NAMALWA (cell line): ENCODE measurements around the gene WDSUB1.

Experiments used
- DNase-seq: peaks from one replicate; pipeline ENCODE4 v3.0.0-alpha.2; 2015; ENCODE audit warnings: low spot score

Gene WDSUB1

GRCh38 chr2:159266554-159266953, 19.9 kb downstream of the WDSUB1 start:
- DNase-seq = no peak

GRCh38 chr2:159265171-159265576, 21.3 kb downstream of the WDSUB1 start:
- DNase-seq = no peak

GRCh38 chr2:159262904-159263303, 23.6 kb downstream of the WDSUB1 start:
- DNase-seq = no peak

GRCh38 chr2:159262226-159262625, 24.3 kb downstream of the WDSUB1 start:
- DNase-seq = no peak

GRCh38 chr2:159256159-159256558, 30.3 kb downstream of the WDSUB1 start:
- no peak for DNase-seq

GRCh38 chr2:159252905-159253304, 33.6 kb downstream of the WDSUB1 start:
- no peak for DNase-seq

GRCh38 chr2:159251296-159252173, 35.0 kb downstream of the WDSUB1 start:
- DNase-seq = no peak

GRCh38 chr2:159249990-159250715, 36.4 kb downstream of the WDSUB1 start:
- DNase-seq = peak; percentile 52

- no peak for DNase-seq
Measured at GRCh38 chr2:159246325-159246988, 40.0 kb downstream of the WDSUB1 start.

GRCh38 chr2:159243529-159243928, 43.0 kb downstream of the WDSUB1 start:
- no peak for DNase-seq

GRCh38 chr2:159234868-159235267, 51.6 kb downstream of the WDSUB1 start:
- no peak for DNase-seq

- DNase-seq = no peak
Measured at GRCh38 chr2:159232456-159233170, 53.9 kb downstream of the WDSUB1 start.

- DNase-seq = no peak
Measured at GRCh38 chr2:159230145-159230877, 56.2 kb downstream of the WDSUB1 start.

GRCh38 chr2:159229476-159230144, 56.9 kb downstream of the WDSUB1 start:
- no peak for DNase-seq

- DNase-seq = no peak
Measured at GRCh38 chr2:159228081-159228581, 58.4 kb downstream of the WDSUB1 start.

- no peak for DNase-seq
Measured at GRCh38 chr2:159227467-159227866, 59.0 kb downstream of the WDSUB1 start.

GRCh38 chr2:159226608-159227385, 59.7 kb downstream of the WDSUB1 start:
- peak; percentile 23 for DNase-seq

- no peak for DNase-seq
Measured at GRCh38 chr2:159226059-159226461, 60.4 kb downstream of the WDSUB1 start.
